H9 (cell line): ENCODE results near the gene FAM174C. TPM values are rescaled to one million over a fixed set of nuclear protein-coding genes. Genes with fewer than 3 reads are reported as not detected.
A peak's percentile ranks its signal among the peaks of the same experiment; 100 is the strongest.

ENCODE experiments used
- DNase-seq: peaks from one replicate; pipeline ENCODE4 v3.0.0-alpha.2; 2017
- H2AFZ ChIP-seq: one replicate; pipeline ENCODE4 v1.6.1; 2013; ENCODE audit warnings: mild to moderate bottlenecking, low read length, control low read depth, moderate library complexity
- H2AK5ac ChIP-seq: 2 replicates; pipeline ENCODE4 v1.6.1; 2013; ENCODE audit warnings: low read length, control low read depth, mixed read lengths; ENCODE audit not compliant: insufficient read length
- H2BK120ac ChIP-seq: one replicate; pipeline ENCODE4 v1.6.1; 2013; ENCODE audit warnings: low read depth, mild to moderate bottlenecking, low read length, control low read depth, inconsistent platforms; ENCODE audit not compliant: poor library complexity, severe bottlenecking
- H2BK12ac ChIP-seq: 2 replicates; pipeline ENCODE4 v1.6.1; 2013; ENCODE audit warnings: low read length, control low read depth, mixed read lengths, low read depth; ENCODE audit not compliant: insufficient read length
- H2BK15ac ChIP-seq: 2 replicates; pipeline ENCODE4 v1.6.1; 2013; ENCODE audit warnings: low read depth, low read length, control low read depth
- H2BK20ac ChIP-seq: one replicate; pipeline ENCODE4 v1.6.1; 2013; ENCODE audit warnings: low read depth, mild to moderate bottlenecking, low read length, control low read depth, inconsistent platforms; ENCODE audit not compliant: poor library complexity, severe bottlenecking
- H2BK5ac ChIP-seq: 2 replicates; pipeline ENCODE4 v1.6.1; 2013; ENCODE audit warnings: low read length, control low read depth, mixed read lengths; ENCODE audit not compliant: insufficient read length
- H3K14ac ChIP-seq: 2 replicates; pipeline ENCODE4 v1.6.1; 2013; ENCODE audit warnings: low read length, control low read depth; ENCODE audit not compliant: insufficient read depth
- H3K18ac ChIP-seq: 2 replicates; pipeline ENCODE4 v1.6.1; 2013; ENCODE audit warnings: low read depth, mild to moderate bottlenecking, mixed read lengths, low read length, control low read depth; ENCODE audit not compliant: insufficient read length
- H3K23ac ChIP-seq: 2 replicates; pipeline ENCODE4 v1.6.1; 2013; ENCODE audit warnings: low read length, control low read depth, mixed read lengths, low read depth; ENCODE audit not compliant: insufficient read length
- H3K23me2 ChIP-seq: 2 replicates; pipeline ENCODE4 v1.6.1; 2013; ENCODE audit warnings: low read depth, mild to moderate bottlenecking, mixed read lengths, low read length, control low read depth; ENCODE audit not compliant: insufficient read length, poor library complexity, severe bottlenecking
- H3K27ac ChIP-seq: 2 replicates; pipeline ENCODE4 v1.5.1; 2013; ENCODE audit warnings: low read length, control low read depth, mixed read lengths, low read depth; ENCODE audit not compliant: insufficient read length
- H3K27me3 ChIP-seq: 2 replicates; pipeline ENCODE4 v1.6.1; 2013; ENCODE audit warnings: low read length, control low read depth, inconsistent platforms; ENCODE audit not compliant: insufficient read depth
- H3K4ac ChIP-seq: 2 replicates; pipeline ENCODE4 v1.6.1; 2013; ENCODE audit warnings: low read depth, mild to moderate bottlenecking, control low read depth, inconsistent platforms, low read length, moderate library complexity
- H3K4me1 ChIP-seq: 2 replicates; pipeline ENCODE4 v1.6.1; 2013; ENCODE audit warnings: low read length, control low read depth, inconsistent platforms; ENCODE audit not compliant: insufficient read depth
- H3K4me2 ChIP-seq: 2 replicates; pipeline ENCODE4 v1.6.1; 2013; ENCODE audit warnings: low read length, control low read depth, mixed read lengths; ENCODE audit not compliant: insufficient read length, insufficient read depth
- H3K56ac ChIP-seq: 2 replicates; pipeline ENCODE4 v1.6.1; 2013; ENCODE audit warnings: low read depth, mild to moderate bottlenecking, mixed read lengths, low read length, control low read depth; ENCODE audit not compliant: insufficient read length
- H3K79me1 ChIP-seq: 2 replicates; pipeline ENCODE4 v1.6.1; 2013; ENCODE audit warnings: low read depth, mild to moderate bottlenecking, moderate library complexity, low read length, control low read depth, inconsistent platforms; ENCODE audit not compliant: insufficient read depth, poor library complexity, severe bottlenecking
- H3K79me2 ChIP-seq: 2 replicates; pipeline ENCODE4 v1.6.1; 2013; ENCODE audit warnings: low read length, control low read depth, inconsistent platforms; ENCODE audit not compliant: insufficient read depth
- H3K9ac ChIP-seq: 2 replicates; pipeline ENCODE4 v1.6.1; 2013; ENCODE audit warnings: low read length, control low read depth, mixed read lengths; ENCODE audit not compliant: insufficient read length; ENCODE audit errors: extremely low read depth
- H3K9me3 ChIP-seq: one replicate; pipeline ENCODE4 v1.6.1; 2013; ENCODE audit warnings: low read depth, low read length, inconsistent platforms; ENCODE audit not compliant: control insufficient read depth
- H3T11ph ChIP-seq: one replicate; pipeline ENCODE4 v1.6.1; 2013; ENCODE audit warnings: mild to moderate bottlenecking, low read length, control low read depth, inconsistent platforms
- H4K20me1 ChIP-seq: one replicate; pipeline ENCODE4 v1.6.1; 2013; ENCODE audit not compliant: control insufficient read depth, insufficient read length, insufficient read depth
- H4K5ac ChIP-seq: 2 replicates; pipeline ENCODE4 v1.6.1; 2013; ENCODE audit warnings: low read depth, mild to moderate bottlenecking, mixed read lengths, low read length, control low read depth; ENCODE audit not compliant: insufficient read length
- H4K8ac ChIP-seq: replicated peaks from 2 replicates; pipeline ENCODE4 v1.6.1; 2013; ENCODE audit warnings: low read length, control low read depth, mixed read lengths, low read depth; ENCODE audit not compliant: insufficient read length
- H4K91ac ChIP-seq: 2 replicates; pipeline ENCODE4 v1.6.1; 2013; ENCODE audit warnings: low read depth, mild to moderate bottlenecking, moderate library complexity, mixed read lengths, low read length, control low read depth; ENCODE audit not compliant: insufficient read length
- H3K27ac Mint-ChIP-seq, 3 experiments: 2 replicates in 2 of 3; 3 replicates in 1 of 3; pipeline ENCODE4 v1.8.0; 2020 to 2021; ENCODE audit warnings: mixed read lengths in 3 of 3, mild to moderate bottlenecking in 1 of 3, moderate library complexity in 1 of 3
- H3K27me3 Mint-ChIP-seq: 2 replicates; pipeline ENCODE4 v1.8.0; 2021; ENCODE audit warnings: low read depth, mild to moderate bottlenecking, moderate library complexity, mixed read lengths
- H3K36me3 Mint-ChIP-seq, 3 experiments: 2 replicates in 2 of 3; 3 replicates in 1 of 3; pipeline ENCODE4 v1.8.0; 2020 to 2021; ENCODE audit warnings: low read depth in 3 of 3, mixed read lengths in 3 of 3; ENCODE audit not compliant: insufficient read depth in 1 of 3
- H3K4me1 Mint-ChIP-seq, 2 experiments: 2 replicates each; pipeline ENCODE4 v1.8.0; 2020; ENCODE audit warnings: mixed read lengths in 2 of 2
- H3K4me3 Mint-ChIP-seq, 2 experiments: 2 replicates in 1 of 2; 3 replicates in 1 of 2; pipeline ENCODE4 v1.8.0; 2020 to 2021; ENCODE audit warnings: mild to moderate bottlenecking in 2 of 2, mixed read lengths in 2 of 2, moderate library complexity in 1 of 2
- H3K9me3 Mint-ChIP-seq, 2 experiments: 2 replicates in 1 of 2; 3 replicates in 1 of 2; pipeline ENCODE4 v1.8.0; 2020; ENCODE audit warnings: mild to moderate bottlenecking in 2 of 2, mixed read lengths in 2 of 2, moderate library complexity in 1 of 2
- WGBS: extraction: QIAGEN DNeasy Blood & Tissue Kit; methylation state at CpG from one replicate; pipeline ENCODE4 v1.1.7; 2013; ENCODE audit warnings: missing lambda C conversion rate, low lambda C conversion rate, mixed read lengths; ENCODE audit not compliant: insufficient read length; ENCODE audit errors: extremely low coverage; 5-methylcytosine and 5-hydroxymethylcytosine counted together
- total RNA-seq: library from RNA; stranded (reverse); gene quantifications from 2 replicates; pipeline ENCODE4 v1.2.1, GENCODE V29; 2021
- TF ChIP-seq, protein P1 (sequence below): fragments of 200-600 bp; sonication (generic); conservative IDR thresholded peaks from 3 replicates; pipeline ENCODE4 v1.8.0; 2021; ENCODE audit warnings: antibody characterized with exemption, mild to moderate bottlenecking

The FAM174C gene
- total RNA-seq, 1 experiment from 2014 or later, result 63.0 TPM

DNA sequence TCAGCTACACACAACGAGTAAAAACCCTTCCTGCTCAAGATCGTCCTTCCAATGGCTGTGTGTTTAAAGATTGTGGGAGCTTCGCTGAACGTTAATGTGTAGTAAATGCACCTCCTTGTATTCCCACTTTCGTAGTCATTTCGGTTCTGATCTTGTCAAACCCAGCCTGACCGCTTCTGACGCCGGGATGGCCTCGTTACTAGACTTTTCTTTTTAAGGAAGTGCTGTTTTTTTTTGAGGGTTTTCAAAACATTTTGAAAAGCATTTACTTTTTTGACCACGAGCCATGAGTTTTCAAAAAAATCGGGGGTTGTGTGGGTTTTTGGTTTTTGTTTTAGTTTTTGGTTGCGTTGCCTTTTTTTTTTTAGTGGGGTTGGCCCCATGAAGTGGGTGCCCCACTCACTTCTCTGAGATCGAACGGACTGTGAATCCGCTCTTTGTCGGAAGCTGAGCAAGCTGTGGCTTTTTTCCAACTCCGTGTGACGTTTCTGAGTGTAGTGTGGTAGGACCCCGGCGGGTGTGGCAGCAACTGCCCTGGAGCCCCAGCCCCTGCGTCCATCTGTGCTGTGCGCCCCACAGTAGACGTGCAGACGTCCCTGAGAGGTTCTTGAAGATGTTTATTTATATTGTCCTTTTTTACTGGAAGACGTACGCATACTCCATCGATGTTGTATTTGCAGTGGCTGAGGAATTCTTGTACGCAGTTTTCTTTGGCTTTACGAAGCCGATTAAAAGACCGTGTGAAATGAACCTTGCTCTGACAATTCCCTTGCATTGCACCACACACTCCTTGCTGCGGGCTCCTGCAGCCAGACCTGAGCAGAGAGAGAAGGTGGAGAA is 2.7 kb upstream of the FAM174C start:
- Histone ChIP-seq H2BK5ac (no peak overlapping the region), H4K91ac (no peak overlapping the region), H3K18ac (no peak overlapping the region), H2AFZ (no peak overlapping the region), H2BK15ac (no peak overlapping the region), H3K9me3 (no peaks in the 10 kb centered on the region), H3K4me1 (no peaks in the 10 kb centered on the region; the same call in 1 of the 2 replicates), H2AK5ac (no peak overlapping the region), H3K79me2 (peaks cover 4% of the 10 kb centered on the region; the same call in 1 of the 2 replicates), H3K79me1 (peaks cover 9% of the 10 kb centered on the region), H3K14ac (no peak overlapping the region), H2BK120ac (no peak overlapping the region), H4K5ac (no peak overlapping the region), H3K9ac (peak overlapping the region; percentile 6), H3K4me2 (no peak overlapping the region), H3T11ph (no peak overlapping the region), H3K23ac (no peak overlapping the region), H4K8ac (no peak overlapping the region), H3K27me3 (no peaks in the 10 kb centered on the region), H2BK20ac (no peak overlapping the region), H3K4ac (no peak overlapping the region), H4K20me1 (no peaks in the 10 kb centered on the region), H3K23me2 (peaks cover 16% of the 10 kb centered on the region), H3K27ac (no peak overlapping the region), H2BK12ac (no peak overlapping the region), H3K56ac (no peak overlapping the region)
- Mint-ChIP-seq H3K27ac (peak overlapping the region in 2 of 3 experiments; percentile 54 to 93; a peak in 4 of 7 replicates), H3K4me3 (peak overlapping the region; percentile 4 to 28; a peak in 3 of 5 replicates), H3K9me3 (no peaks in the 10 kb centered on the region), H3K27me3 (peaks cover 6% of the 10 kb centered on the region), H3K4me1 (peaks cover 47 to 57% of the 10 kb centered on the region in 2 experiments), H3K36me3 (peaks cover 36 to 58% (median 50%) of the 10 kb centered on the region in 3 experiments)
- TF ChIP-seq, protein P1, sequence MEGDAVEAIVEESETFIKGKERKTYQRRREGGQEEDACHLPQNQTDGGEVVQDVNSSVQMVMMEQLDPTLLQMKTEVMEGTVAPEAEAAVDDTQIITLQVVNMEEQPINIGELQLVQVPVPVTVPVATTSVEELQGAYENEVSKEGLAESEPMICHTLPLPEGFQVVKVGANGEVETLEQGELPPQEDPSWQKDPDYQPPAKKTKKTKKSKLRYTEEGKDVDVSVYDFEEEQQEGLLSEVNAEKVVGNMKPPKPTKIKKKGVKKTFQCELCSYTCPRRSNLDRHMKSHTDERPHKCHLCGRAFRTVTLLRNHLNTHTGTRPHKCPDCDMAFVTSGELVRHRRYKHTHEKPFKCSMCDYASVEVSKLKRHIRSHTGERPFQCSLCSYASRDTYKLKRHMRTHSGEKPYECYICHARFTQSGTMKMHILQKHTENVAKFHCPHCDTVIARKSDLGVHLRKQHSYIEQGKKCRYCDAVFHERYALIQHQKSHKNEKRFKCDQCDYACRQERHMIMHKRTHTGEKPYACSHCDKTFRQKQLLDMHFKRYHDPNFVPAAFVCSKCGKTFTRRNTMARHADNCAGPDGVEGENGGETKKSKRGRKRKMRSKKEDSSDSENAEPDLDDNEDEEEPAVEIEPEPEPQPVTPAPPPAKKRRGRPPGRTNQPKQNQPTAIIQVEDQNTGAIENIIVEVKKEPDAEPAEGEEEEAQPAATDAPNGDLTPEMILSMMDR, result no peak
- WGBS, result 100% methylated on average over 2 of the region's 33 CpGs
- DNase-seq, result no peak
